ENCODE results near the gene KIRREL3. TPM values are rescaled to one million over a fixed set of nuclear protein-coding genes. Genes with fewer than 3 reads are reported as not detected.

The KIRREL3 gene
- total and polyA plus RNA-seq, 2 of the 4 experiments (the other 2 are of a cell fraction) = 10.9 to 15.9 TPM

- H3K14ac ChIP-seq (replicated peaks; ENCODE audit: low read depth, low read length) = no peak overlapping the region
- H3K9ac ChIP-seq (ENCODE audit: low read depth, low read length) = no peak overlapping the region
- H3K27me3 ChIP-seq (ENCODE audit: control insufficient read depth, insufficient read depth, low read length) = no peaks in the 10 kb centered on the region
- H2BK120ac ChIP-seq (ENCODE audit: low read depth, low read length) = no peak overlapping the region
- CTCF ChIA-PET = interaction anchor here (0.5 to 2.9 kb wide), 10 partner anchors 9 to 383 kb away, joined by 3 to 12 read pairs (median 5); no protein-coding TSS in a partner anchor
- 87% methylated on average over 5 of the region's 19 CpGs; no CpG with 5 or more reads in 1 of the 2 experiments for WGBS, 2 experiments (ENCODE audit: extremely low coverage in 2 of 2, insufficient read length in 1 of 2)
- no peak overlapping the region for H2BK5ac ChIP-seq (ENCODE audit: low read depth, low read length, poor library complexity, severe bottlenecking)
- no peaks in the 10 kb centered on the region for H3K9me1 ChIP-seq (ENCODE audit: insufficient read depth, low read length)
- H3K4me2 ChIP-seq (ENCODE audit: low read depth, low read length) = no peak overlapping the region
- POLR2A ChIA-PET (ENCODE audit: unreplicated experiment) = no interaction called here
- dilution Hi-C loops (cut with HindIII; ENCODE audit: low sequenced_read_pairs, unreplicated experiment) = no loop called here
- no peak overlapping the region for H3K18ac ChIP-seq (ENCODE audit: low read depth, low read length)
- no peak overlapping the region for H3K4me3 ChIP-seq (ENCODE audit: insufficient read depth, low read depth, low read length)
- no peak overlapping the region for H2AK9ac ChIP-seq (replicated peaks; ENCODE audit: low read depth, low read length, poor library complexity)
- H4K91ac ChIP-seq (ENCODE audit: insufficient read depth, low read depth, low read length) = no peak overlapping the region
- H3K56ac ChIP-seq (ENCODE audit: extremely low read depth, insufficient read depth, low read length) = no peak overlapping the region
- no peaks in the 10 kb centered on the region for H3K4me1 ChIP-seq (ENCODE audit: control insufficient read depth, insufficient read depth, low read length)
- no peak overlapping the region for H3K23ac ChIP-seq (ENCODE audit: low read depth, low read length)
- no peaks in the 10 kb centered on the region for H3K9me3 ChIP-seq (ENCODE audit: control insufficient read depth, insufficient read depth, low read length)
- ATAC-seq (ENCODE audit: low read depth) = no peak; the same call in 1 of the 2 replicates
- H2AFZ ChIP-seq (replicated peaks; ENCODE audit: low read length, poor library complexity) = peak overlapping the region; percentile 59
- intact Hi-C loops (cut with micrococcal nuclease) = loop anchor here (1.0 to 10.0 kb wide), 8 partner anchors 108 to 738 kb away; no protein-coding TSS in a partner anchor
- H2BK20ac ChIP-seq (ENCODE audit: low read depth, low read length) = no peak overlapping the region
- H4K5ac ChIP-seq (ENCODE audit: low read depth, low read length) = no peak overlapping the region
- no peaks in the 10 kb centered on the region for H4K20me1 ChIP-seq (ENCODE audit: insufficient read depth, low read length)
- TF ChIP-seq NFE2L2 (IDR thresholded peaks at IDR 0.05; ENCODE audit: low read depth, low read length) = no peak
- no peak for TF ChIP-seq RAD21 (IDR thresholded peaks at IDR 0.05; ENCODE audit: low read length)
- no peak for TF ChIP-seq ELK1 (IDR thresholded peaks at IDR 0.05; ENCODE audit: borderline replicate concordance, low read depth, low read length)
- TF ChIP-seq CHD1 (IDR thresholded peaks at IDR 0.05; ENCODE audit: low read depth, low read length) = no peak
- TF ChIP-seq MXI1 (IDR thresholded peaks at IDR 0.05; ENCODE audit: borderline replicate concordance, low read depth, low read length) = no peak
- TF ChIP-seq USF2 (IDR thresholded peaks at IDR 0.05; ENCODE audit: low read depth, low read length) = no peak
- in situ Hi-C loops (cut with MboI; ENCODE audit: low sequenced_read_pairs) = loop anchor here (5.0 to 25.0 kb wide), 3 partner anchors 303 to 729 kb away; partner anchors contain the start of gene DCPS
- H2AK5ac ChIP-seq (ENCODE audit: low read depth, low read length) = no peak overlapping the region
- no peak overlapping the region for H3K27ac ChIP-seq (ENCODE audit: insufficient read depth, low read length)
- no peak overlapping the region for H2BK15ac ChIP-seq (ENCODE audit: low read depth, low read length)
- H4K8ac ChIP-seq (ENCODE audit: low read depth in 2 of 2, low read length in 2 of 2) = no peak overlapping the region
- DNase-seq = no peak
- H3K79me1 ChIP-seq (ENCODE audit: low read depth in 1 of 2, low read length in 2 of 2) = no peaks in the 10 kb centered on the region; a peak in 1 of 4 replicates
- no TSS peak for BruUV-seq (replicated peaks)
- no peak overlapping the region for H3K4ac ChIP-seq (ENCODE audit: low read depth, low read length)
- no peaks in the 10 kb centered on the region for H3K36me3 ChIP-seq (ENCODE audit: control insufficient read depth, insufficient read depth, low read length)
Observed at GRCh38 chr11:126607776-126608541, 392.6 kb downstream of the KIRREL3 start.

Data from IMR-90 (cell line).